Measurements from ENCODE around the gene DGKG. TPM values are rescaled to one million over a fixed set of nuclear protein-coding genes. Genes with fewer than 3 reads are reported as not detected.

Gene DGKG
- total RNA-seq = 0.29 and 0.33 TPM in 2 replicates

GRCh38 chr3:186361762-186362536 lies at the start of gene DGKG:
Gene DGKG (minus strand): TSS chr3:186362234. CDS start chr3:186320459, 41,775 bp downstream.

GRCh38 chr3:186108941-186109865 lies 252.8 kb downstream of the DGKG start, which contains the start of gene ETV5:
Gene ETV5 (minus strand): TSS chr3:186109089. CDS start chr3:186105868, 3,221 bp downstream.

Other genes with a start within 250 kb of the DGKG start
- 1.3 TPM in 2 replicates for gene CRYGS, start 182.1 kb upstream of the DGKG start, total RNA-seq
- gene TBCCD1, start 205.1 kb upstream of the DGKG start, total RNA-seq = 16.3 and 23.8 TPM in 2 replicates
- gene DNAJB11, start 208.5 kb upstream of the DGKG start, total RNA-seq = 41.8 and 56.0 TPM in 2 replicates

All from vein endothelial cell (primary cell).